ENCODE results near the gene TMEM179B. TPM values are rescaled to one million over a fixed set of nuclear protein-coding genes. Genes with fewer than 3 reads are reported as not detected.
A peak's percentile ranks its signal among the peaks of the same experiment; 100 is the strongest.

TMEM179B gene
- total and polyA plus RNA-seq, 2 of the 13 experiments (the other 11 are each of a cell fraction or from before 2014, with no cell fraction given) = 24.8 to 25.7 TPM

- TF ChIP-seq HDAC1 (CRISPR knock-in tag; IDR thresholded peaks at IDR 0.05) (peak; percentile 56; the same call in 1 of the 2 replicates), ZNF256 (CRISPR knock-in tag; conservative IDR thresholded peaks at IDR 0.05) (0 out of 2 replicates have a peak, but pooled peaks have one; percentile 30), XRCC5 (optimal IDR thresholded peaks at IDR 0.05; ENCODE audit: low read length) (no peak), FLYWCH1 (CRISPR knock-in tag; IDR thresholded peaks at IDR 0.05) (no peak), ZNF567 (CRISPR knock-in tag; IDR thresholded peaks at IDR 0.05; ENCODE audit: borderline replicate concordance) (no peak), TBX3 (IDR thresholded peaks at IDR 0.05; ENCODE audit: borderline replicate concordance) (peak; percentile 60; the same call in 1 of the 2 replicates), YY1 (IDR thresholded peaks at IDR 0.05; ENCODE audit: insufficient read depth, insufficient replicate concordance, low read depth, low read length) (peak; percentile 26), ZNF367 (CRISPR knock-in tag; IDR thresholded peaks at IDR 0.05; ENCODE audit: borderline replicate concordance) (no peak), ZNF253 (CRISPR knock-in tag; IDR thresholded peaks at IDR 0.05; ENCODE audit: borderline replicate concordance) (no peak), ASH2L (IDR thresholded peaks at IDR 0.05; ENCODE audit: insufficient read length, low read depth, low read length) (no peak), HINFP (CRISPR knock-in tag; IDR thresholded peaks at IDR 0.05; ENCODE audit: low read depth) (no peak), ZKSCAN8 (CRISPR knock-in tag; IDR thresholded peaks at IDR 0.05; ENCODE audit: borderline replicate concordance) (no peak), ZNF883 (CRISPR knock-in tag; IDR thresholded peaks at IDR 0.05; ENCODE audit: not compliant biosample characterization) (peak; percentile 48), SSRP1 (CRISPR knock-in tag; IDR thresholded peaks at IDR 0.05) (no peak), ZNF563 (CRISPR knock-in tag; IDR thresholded peaks at IDR 0.05) (no peak), BATF2 (CRISPR knock-in tag; IDR thresholded peaks at IDR 0.05) (no peak), NR2F1 (CRISPR knock-in tag; IDR thresholded peaks at IDR 0.05) (0 out of 4 replicates have a peak, but pooled peaks of 1 of the 2 experiments have one; percentile 25), ZNF564 (CRISPR knock-in tag; IDR thresholded peaks at IDR 0.05) (no peak), GTF3A (CRISPR knock-in tag; conservative IDR thresholded peaks at IDR 0.05) (no peak), ZMAT5 (CRISPR knock-in tag; IDR thresholded peaks at IDR 0.05; ENCODE audit: borderline replicate concordance, low read depth) (no peak), NFAT5 (CRISPR knock-in tag; IDR thresholded peaks at IDR 0.05) (no peak)
These were observed 43.8 kb downstream of the TMEM179B start (continued) for GRCh38 chr11:62830904-62831519.
